Measurements from ENCODE around the gene SPTA1.

The SPTA1 gene

GRCh38 chr1:158613764-158614163 lies 72.8 kb downstream of the SPTA1 start:
- Histone ChIP-seq H3F3A (ENCODE audit: insufficient read depth, low read length) (no peaks in the 10 kb centered on the region), H3K4me3 (ENCODE audit: low read depth, low read length, poor library complexity, severe bottlenecking) (no peak overlapping the region), H3K9ac (ENCODE audit: low read length) (no peak overlapping the region), H3K79me2 (ENCODE audit: insufficient read depth, low read length) (no peaks in the 10 kb centered on the region), H2AFZ (ENCODE audit: low read length) (no peak overlapping the region), H3K9me2 (ENCODE audit: low read depth, low read length) (no peaks in the 10 kb centered on the region), H3K27ac (ENCODE audit: low read depth, low read length, poor library complexity, severe bottlenecking) (no peak overlapping the region), H3K9me3 (ENCODE audit: low read length) (no peaks in the 10 kb centered on the region), H3K27me3 (ENCODE audit: insufficient read depth, low read length) (no peaks in the 10 kb centered on the region), H4K20me1 (ENCODE audit: insufficient read depth, low read length) (no peaks in the 10 kb centered on the region), H3K4me1 (ENCODE audit: insufficient read depth, low read length, severe bottlenecking) (no peaks in the 10 kb centered on the region), H3K36me3 (ENCODE audit: insufficient read depth, low read length) (no peaks in the 10 kb centered on the region), H3K4me2 (ENCODE audit: low read length) (no peak overlapping the region)
- no peak for TF ChIP-seq CTCF (IDR thresholded peaks at IDR 0.05; ENCODE audit: low read length)
- no peak for TF ChIP-seq EZH2 (IDR thresholded peaks at IDR 0.05; ENCODE audit: borderline replicate concordance, low read length)

GRCh38 chr1:158611916-158612315 lies 74.6 kb downstream of the SPTA1 start:
- H3K4me2 ChIP-seq (ENCODE audit: low read length) = no peak overlapping the region
- no peaks in the 10 kb centered on the region for H3K4me1 ChIP-seq (ENCODE audit: insufficient read depth, low read length, severe bottlenecking)

GRCh38 chr1:158607296-158607695 lies 79.2 kb downstream of the SPTA1 start:
- Histone ChIP-seq H3K4me2 (ENCODE audit: low read length) (no peak overlapping the region), H3F3A (ENCODE audit: insufficient read depth, low read length) (no peaks in the 10 kb centered on the region), H3K4me3 (ENCODE audit: low read depth, low read length, poor library complexity, severe bottlenecking) (no peak overlapping the region), H3K36me3 (ENCODE audit: insufficient read depth, low read length) (no peaks in the 10 kb centered on the region), H2AFZ (ENCODE audit: low read length) (no peak overlapping the region), H3K79me2 (ENCODE audit: insufficient read depth, low read length) (no peaks in the 10 kb centered on the region), H3K27ac (ENCODE audit: low read depth, low read length, poor library complexity, severe bottlenecking) (no peak overlapping the region), H3K9me2 (ENCODE audit: low read depth, low read length) (no peaks in the 10 kb centered on the region), H3K9ac (ENCODE audit: low read length) (no peak overlapping the region), H3K27me3 (ENCODE audit: insufficient read depth, low read length) (no peaks in the 10 kb centered on the region), H3K4me1 (ENCODE audit: insufficient read depth, low read length, severe bottlenecking) (no peaks in the 10 kb centered on the region), H4K20me1 (ENCODE audit: insufficient read depth, low read length) (no peaks in the 10 kb centered on the region), H3K9me3 (ENCODE audit: low read length) (no peaks in the 10 kb centered on the region)
- TF ChIP-seq EZH2 (IDR thresholded peaks at IDR 0.05; ENCODE audit: borderline replicate concordance, low read length) (no peak), CTCF (IDR thresholded peaks at IDR 0.05; ENCODE audit: low read length) (no peak)

More at GRCh38 chr1:158611916-158612315, 74.6 kb downstream of the SPTA1 start:
- no peak overlapping the region for H3K4me3 ChIP-seq (ENCODE audit: low read depth, low read length, poor library complexity, severe bottlenecking)
- H3K27me3 ChIP-seq (ENCODE audit: insufficient read depth, low read length) = no peaks in the 10 kb centered on the region
- no peak overlapping the region for H3K27ac ChIP-seq (ENCODE audit: low read depth, low read length, poor library complexity, severe bottlenecking)
- H2AFZ ChIP-seq (ENCODE audit: low read length) = no peak overlapping the region
- no peak for TF ChIP-seq CTCF (IDR thresholded peaks at IDR 0.05; ENCODE audit: low read length)
- TF ChIP-seq EZH2 (IDR thresholded peaks at IDR 0.05; ENCODE audit: borderline replicate concordance, low read length) = no peak
- no peaks in the 10 kb centered on the region for H3K9me3 ChIP-seq (ENCODE audit: low read length)
- H3K9me2 ChIP-seq (ENCODE audit: low read depth, low read length) = no peaks in the 10 kb centered on the region
- H3F3A ChIP-seq (ENCODE audit: insufficient read depth, low read length) = no peaks in the 10 kb centered on the region
- H4K20me1 ChIP-seq (ENCODE audit: insufficient read depth, low read length) = no peaks in the 10 kb centered on the region
- H3K9ac ChIP-seq (ENCODE audit: low read length) = no peak overlapping the region
- H3K36me3 ChIP-seq (ENCODE audit: insufficient read depth, low read length) = no peaks in the 10 kb centered on the region
- no peaks in the 10 kb centered on the region for H3K79me2 ChIP-seq (ENCODE audit: insufficient read depth, low read length)
